ENCODE data around the gene MYBPC2.

MYBPC2 gene

GRCh38 chr19:50512112-50512998 lies 79.7 kb downstream of the MYBPC2 start:
- Histone ChIP-seq H4K20me1 (ENCODE audit: insufficient read depth, low read length) (no peaks in the 10 kb centered on the region), H3K4me2 (ENCODE audit: low read length) (peak overlapping the region; percentile 80), H2AFZ (ENCODE audit: low read length) (no peak overlapping the region), H3K9ac (ENCODE audit: low read length) (peak overlapping the region; percentile 76; the same call in 1 of the 2 replicates), H3K9me2 (ENCODE audit: low read depth, low read length) (no peaks in the 10 kb centered on the region), H3K9me3 (ENCODE audit: low read length) (no peaks in the 10 kb centered on the region), H3K4me3 (ENCODE audit: low read depth, low read length, poor library complexity, severe bottlenecking) (peak overlapping the region; percentile 67), H3K36me3 (ENCODE audit: insufficient read depth, low read length) (no peaks in the 10 kb centered on the region), H3K27me3 (ENCODE audit: insufficient read depth, low read length) (no peaks in the 10 kb centered on the region), H3K27ac (ENCODE audit: low read depth, low read length, poor library complexity, severe bottlenecking) (no peak overlapping the region), H3F3A (ENCODE audit: insufficient read depth, low read length) (no peaks in the 10 kb centered on the region), H3K79me2 (ENCODE audit: insufficient read depth, low read length) (no peaks in the 10 kb centered on the region), H3K4me1 (ENCODE audit: insufficient read depth, low read length, severe bottlenecking) (peaks cover 14% of the 10 kb centered on the region)
- no peak for TF ChIP-seq EZH2 (IDR thresholded peaks at IDR 0.05; ENCODE audit: borderline replicate concordance, low read length)
- no peak for TF ChIP-seq CTCF (IDR thresholded peaks at IDR 0.05; ENCODE audit: low read length)

- no peak overlapping the region for H3K4me3 ChIP-seq (ENCODE audit: low read depth, low read length, poor library complexity, severe bottlenecking)
- peaks cover 14% of the 10 kb centered on the region for H3K4me1 ChIP-seq (ENCODE audit: insufficient read depth, low read length, severe bottlenecking)
- H4K20me1 ChIP-seq (ENCODE audit: insufficient read depth, low read length), result no peaks in the 10 kb centered on the region
- H3K9me3 ChIP-seq (ENCODE audit: low read length), result no peaks in the 10 kb centered on the region
- no peaks in the 10 kb centered on the region for H3F3A ChIP-seq (ENCODE audit: insufficient read depth, low read length)
- no peaks in the 10 kb centered on the region for H3K27me3 ChIP-seq (ENCODE audit: insufficient read depth, low read length)
- H3K27ac ChIP-seq (ENCODE audit: low read depth, low read length, poor library complexity, severe bottlenecking), result no peak overlapping the region
- no peaks in the 10 kb centered on the region for H3K79me2 ChIP-seq (ENCODE audit: insufficient read depth, low read length)
- H3K36me3 ChIP-seq (ENCODE audit: insufficient read depth, low read length), result no peaks in the 10 kb centered on the region
- no peaks in the 10 kb centered on the region for H3K9me2 ChIP-seq (ENCODE audit: low read depth, low read length)
- TF ChIP-seq CTCF (IDR thresholded peaks at IDR 0.05; ENCODE audit: low read length), result no peak
- no peak for TF ChIP-seq EZH2 (IDR thresholded peaks at IDR 0.05; ENCODE audit: borderline replicate concordance, low read length)
- H2AFZ ChIP-seq (ENCODE audit: low read length), result no peak overlapping the region
- H3K4me2 ChIP-seq (ENCODE audit: low read length), result no peak overlapping the region
- no peak overlapping the region for H3K9ac ChIP-seq (ENCODE audit: low read length)
These were observed 80.5 kb downstream of the MYBPC2 start for GRCh38 chr19:50512999-50513745.

DNA sequence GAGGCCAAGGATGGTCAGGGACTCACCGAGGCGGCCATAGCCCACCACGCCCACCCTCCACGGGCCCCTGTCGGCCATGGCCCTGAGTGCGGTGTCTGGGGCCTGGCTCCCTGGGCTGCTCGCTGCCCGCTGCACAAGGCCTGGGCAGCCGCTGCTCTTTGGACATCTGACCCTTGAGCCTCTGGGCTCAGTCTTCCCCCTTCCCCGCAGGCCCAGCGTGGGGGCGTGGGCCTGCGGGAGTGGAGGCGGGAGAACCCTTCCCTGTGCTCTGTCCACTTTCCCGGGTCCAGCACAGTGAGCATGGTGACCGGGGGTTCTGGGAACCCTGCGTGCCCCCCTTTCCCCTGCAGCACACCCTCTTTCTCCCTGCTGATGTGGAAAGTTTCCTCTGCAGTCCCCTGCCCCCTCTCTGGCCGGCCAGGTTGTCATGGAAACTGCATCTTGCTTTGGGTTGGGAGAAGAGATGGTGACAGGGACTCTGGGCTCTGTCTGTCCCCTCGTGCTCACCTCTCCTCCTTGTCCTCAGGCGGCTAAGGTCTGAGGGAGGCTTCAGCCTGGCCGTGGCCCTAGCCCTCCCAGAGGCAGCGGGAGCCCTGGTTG lies 81.2 kb downstream of the MYBPC2 start, which contains the start of gene ASPDH:
TSS of gene ASPDH (minus strand) at position 168 of the 600 bp plus-strand sequence. CDS start at position 78, 90 bp downstream.
- H3K27me3 ChIP-seq (ENCODE audit: insufficient read depth, low read length), result no peaks in the 10 kb centered on the region
- no peaks in the 10 kb centered on the region for H3K9me2 ChIP-seq (ENCODE audit: low read depth, low read length)
- no peaks in the 10 kb centered on the region for H3F3A ChIP-seq (ENCODE audit: insufficient read depth, low read length)
- no peaks in the 10 kb centered on the region for H3K9me3 ChIP-seq (ENCODE audit: low read length)
- H2AFZ ChIP-seq (ENCODE audit: low read length), result no peak within 1 kb of the TSS
- H3K9ac ChIP-seq (ENCODE audit: low read length), result no peak within 1 kb of the TSS
- H3K79me2 ChIP-seq (ENCODE audit: insufficient read depth, low read length), result no peaks in the 10 kb centered on the region
- TF ChIP-seq CTCF (IDR thresholded peaks at IDR 0.05; ENCODE audit: low read length) (no peak), EZH2 (IDR thresholded peaks at IDR 0.05; ENCODE audit: borderline replicate concordance, low read length) (no peak)
- no peaks in the 10 kb centered on the region for H4K20me1 ChIP-seq (ENCODE audit: insufficient read depth, low read length)
- H3K4me2 ChIP-seq (ENCODE audit: low read length), result no peak within 1 kb of the TSS
- H3K27ac ChIP-seq (ENCODE audit: low read depth, low read length, poor library complexity, severe bottlenecking), result no peak within 1 kb of the TSS
- no peak within 1 kb of the TSS for H3K4me3 ChIP-seq (ENCODE audit: low read depth, low read length, poor library complexity, severe bottlenecking)
- H3K4me1 ChIP-seq (ENCODE audit: insufficient read depth, low read length, severe bottlenecking), result peaks cover 14% of the 10 kb centered on the region
- no peaks in the 10 kb centered on the region for H3K36me3 ChIP-seq (ENCODE audit: insufficient read depth, low read length)

All from OCI-LY1 (cell line).